ENCODE results near the gene ETFA. TPM values are rescaled to one million over a fixed set of nuclear protein-coding genes. Genes with fewer than 3 reads are reported as not detected.

The ETFA gene
- total and polyA plus RNA-seq, 2 of the 8 experiments (the other 6 are each of a cell fraction or from before 2014, with no cell fraction given) = 60.9 to 90.0 TPM

DNA sequence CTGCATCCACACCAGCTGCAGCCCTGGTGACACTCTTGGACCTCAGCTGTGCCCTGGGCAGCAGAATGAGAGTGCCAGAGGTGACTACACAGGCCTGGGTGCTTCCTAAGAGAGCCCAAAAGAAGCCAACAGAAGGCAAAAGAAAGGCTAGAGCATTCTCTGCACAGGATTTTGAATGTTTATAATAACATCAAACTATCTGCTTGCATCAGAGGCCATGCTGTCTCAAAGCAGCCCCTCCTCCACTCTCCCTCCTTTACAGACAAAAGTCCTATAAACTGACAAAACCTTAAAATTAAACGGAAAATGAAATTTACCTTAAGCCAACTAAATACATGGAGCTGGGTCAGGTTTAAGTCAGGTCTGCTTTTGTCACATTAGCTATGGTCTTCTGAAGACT, 95.6 kb downstream of the ETFA start:
- no peak overlapping the region for H3K14ac ChIP-seq (ENCODE audit: insufficient read length)

More for the DNA sequence above, 95.6 kb downstream of the ETFA start:
- H3K27ac ChIP-seq (ENCODE audit: low read depth, low read length) = no peak overlapping the region
- no peak overlapping the region for H4K8ac ChIP-seq (ENCODE audit: extremely low read depth, insufficient read depth, low read length)
- H2AK5ac ChIP-seq (ENCODE audit: low read depth, low read length) = no peak overlapping the region
- no peak overlapping the region for H2AFZ ChIP-seq (ENCODE audit: low read length)
- H3K79me1 ChIP-seq (ENCODE audit: low read depth, low read length) = no peaks in the 10 kb centered on the region
- TF ChIP-seq CHD2 (IDR thresholded peaks at IDR 0.05; ENCODE audit: low read length) (no peak), TBP (IDR thresholded peaks at IDR 0.05; ENCODE audit: low read depth, low read length) (no peak), POU5F1 (IDR thresholded peaks at IDR 0.05; ENCODE audit: low read depth, low read length) (no peak), BRCA1 (IDR thresholded peaks at IDR 0.05; ENCODE audit: low read depth, low read length) (no peak), SIRT6 (IDR thresholded peaks at IDR 0.05; ENCODE audit: low read length) (no peak), BACH1 (IDR thresholded peaks at IDR 0.05; ENCODE audit: low read length) (no peak), TAF1 (IDR thresholded peaks at IDR 0.05; ENCODE audit: low read depth, low read length) (no peak), CEBPB (IDR thresholded peaks at IDR 0.05; ENCODE audit: low read depth, low read length) (no peak)
- TF ChIP-seq, protein P1, sequence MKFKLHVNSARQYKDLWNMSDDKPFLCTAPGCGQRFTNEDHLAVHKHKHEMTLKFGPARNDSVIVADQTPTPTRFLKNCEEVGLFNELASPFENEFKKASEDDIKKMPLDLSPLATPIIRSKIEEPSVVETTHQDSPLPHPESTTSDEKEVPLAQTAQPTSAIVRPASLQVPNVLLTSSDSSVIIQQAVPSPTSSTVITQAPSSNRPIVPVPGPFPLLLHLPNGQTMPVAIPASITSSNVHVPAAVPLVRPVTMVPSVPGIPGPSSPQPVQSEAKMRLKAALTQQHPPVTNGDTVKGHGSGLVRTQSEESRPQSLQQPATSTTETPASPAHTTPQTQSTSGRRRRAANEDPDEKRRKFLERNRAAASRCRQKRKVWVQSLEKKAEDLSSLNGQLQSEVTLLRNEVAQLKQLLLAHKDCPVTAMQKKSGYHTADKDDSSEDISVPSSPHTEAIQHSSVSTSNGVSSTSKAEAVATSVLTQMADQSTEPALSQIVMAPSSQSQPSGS (IDR thresholded peaks at IDR 0.05; ENCODE audit: low read length) = no peak
- H3K9ac ChIP-seq (replicated peaks in 1 of 4; ENCODE audit: extremely low read depth in 1 of 4, low read depth in 3 of 4, low read length in 3 of 4) = no peak overlapping the region
- H3K4me2 ChIP-seq (ENCODE audit: insufficient read depth in 1 of 2, low read depth in 2 of 2, low read length in 2 of 2) = no peak overlapping the region
- no peak for FAIRE-seq
- no peak for DNase-seq (ENCODE audit: low read depth in 1 of 2, low spot score in 2 of 2)
- no peaks in the 10 kb centered on the region for H3K27me3 ChIP-seq (replicated peaks in 1 of 4; ENCODE audit: control insufficient read depth in 3 of 4, extremely low read depth in 1 of 4, insufficient read depth in 3 of 4, low read length in 3 of 4)
- H3K18ac ChIP-seq (ENCODE audit: extremely low read depth, low read length) = no peak overlapping the region
- no peak overlapping the region for H2BK120ac ChIP-seq (replicated peaks; ENCODE audit: low read depth, low read length)
- H4K20me1 ChIP-seq (replicated peaks in 1 of 2; ENCODE audit: control insufficient read depth in 1 of 2, insufficient read depth in 2 of 2, low read length in 2 of 2) = peaks cover 0 to 3% of the 10 kb centered on the region in 2 experiments
- H4K91ac ChIP-seq (replicated peaks; ENCODE audit: insufficient read length, low read length) = no peak overlapping the region
- H3K36me3 ChIP-seq (ENCODE audit: control insufficient read depth in 2 of 4, insufficient read depth in 4 of 4, low read length in 3 of 4) = peaks cover 0 to 4% (median 0%) of the 10 kb centered on the region in 4 experiments; a peak in 2 of 8 replicates
- H3K9me3 ChIP-seq (ENCODE audit: insufficient read depth in 2 of 2, low read depth in 1 of 2, low read length in 1 of 2) = no peaks in the 10 kb centered on the region
- no peak overlapping the region for H2BK5ac ChIP-seq (ENCODE audit: low read depth, low read length)
- no peak overlapping the region for H2BK12ac ChIP-seq (ENCODE audit: low read depth, low read length)
- no peaks in the 10 kb centered on the region for H3K79me2 ChIP-seq (ENCODE audit: control insufficient read depth in 1 of 2, insufficient read depth in 2 of 2, low read length in 2 of 2)
- POLR2A ChIA-PET (ENCODE audit: partially characterized antibody) = no interaction called here
- no peaks in the 10 kb centered on the region for H3K23me2 ChIP-seq (ENCODE audit: low read depth, low read length)
- no peak overlapping the region for H3K23ac ChIP-seq (ENCODE audit: insufficient read length)
- WGBS, 2 experiments (ENCODE audit: extremely low coverage in 1 of 2, insufficient coverage in 1 of 2, insufficient read length in 1 of 2, insufficient replicate concordance in 2 of 2, low coverage in 1 of 2, low lambda C conversion rate in 2 of 2, missing lambda C conversion rate in 1 of 2) = 92% methylated on average over 1 of the region's 1 CpG; no CpG with 5 or more reads in 1 of the 2 experiments
- no peak overlapping the region for H3K4me3 ChIP-seq (ENCODE audit: extremely low read depth in 1 of 4, insufficient read depth in 2 of 4, low read depth in 3 of 4, low read length in 4 of 4)
- no peaks in the 10 kb centered on the region for H3K4me1 ChIP-seq (replicated peaks in 1 of 4; ENCODE audit: control insufficient read depth in 3 of 4, insufficient read depth in 4 of 4, low read length in 3 of 4)
- H3K56ac ChIP-seq (replicated peaks; ENCODE audit: insufficient read length, low read depth, low read length) = no peak overlapping the region
- no peak overlapping the region for H4K5ac ChIP-seq (ENCODE audit: insufficient read length, low read depth, low read length)
- CTCF ChIA-PET (ENCODE audit: partially characterized antibody) = interaction anchor here (1.3 to 1.7 kb wide), 2 partner anchors 20 to 25 kb away, joined by 4 to 5 read pairs; no protein-coding TSS in a partner anchor
- H3K4ac ChIP-seq (replicated peaks; ENCODE audit: insufficient read length, low read depth, low read length) = no peak overlapping the region
- no peak overlapping the region for H2BK20ac ChIP-seq (ENCODE audit: low read length)
- no peak overlapping the region for H2BK15ac ChIP-seq (ENCODE audit: low read length)

All from H1 (cell line).